IPS-11a (cell line): ENCODE measurements around the gene CCDC81.
"Not testable (repeated sequence)": the region's sequence is repeated elsewhere in the genome, so short reads cannot be mapped to it uniquely, and the experiment has no call there.

Experiments used
- H3K4me3 ChIP-seq: one replicate; pipeline ENCODE4 v1.5.1; 2013; ENCODE audit warnings: low read depth, low read length, control low read depth

Gene CCDC81

GRCh38 chr11:86386283-86386682 is 11.6 kb downstream of the CCDC81 start:
- no peak overlapping the region for H3K4me3 ChIP-seq

- no peak overlapping the region for H3K4me3 ChIP-seq
These were observed 12.1 kb downstream of the CCDC81 start for GRCh38 chr11:86386746-86387145.

GRCh38 chr11:86388198-86388597 is 13.5 kb downstream of the CCDC81 start:
- no peak overlapping the region for H3K4me3 ChIP-seq

- no peak overlapping the region for H3K4me3 ChIP-seq
These were observed 15.8 kb downstream of the CCDC81 start for GRCh38 chr11:86390487-86390886.

- no peak overlapping the region for H3K4me3 ChIP-seq
These were observed 20.4 kb downstream of the CCDC81 start for GRCh38 chr11:86395061-86395551.

GRCh38 chr11:86396396-86396795 is 21.7 kb downstream of the CCDC81 start:
- no peak overlapping the region for H3K4me3 ChIP-seq

GRCh38 chr11:86397351-86397750 is 22.7 kb downstream of the CCDC81 start:
- no peak overlapping the region for H3K4me3 ChIP-seq

GRCh38 chr11:86398106-86398505 is 23.4 kb downstream of the CCDC81 start:
- H3K4me3 ChIP-seq: no peak overlapping the region

- no peak overlapping the region for H3K4me3 ChIP-seq
These were observed 28.8 kb downstream of the CCDC81 start for GRCh38 chr11:86403458-86403857.

- no peak overlapping the region for H3K4me3 ChIP-seq
These were observed 34.2 kb downstream of the CCDC81 start for GRCh38 chr11:86408845-86409244.

GRCh38 chr11:86414032-86414431 is 39.3 kb downstream of the CCDC81 start:
- H3K4me3 ChIP-seq: no peak overlapping the region

- H3K4me3 ChIP-seq: no peak overlapping the region
These were observed 40.3 kb downstream of the CCDC81 start for GRCh38 chr11:86415026-86415425.

GRCh38 chr11:86416494-86416893 is 41.8 kb downstream of the CCDC81 start:
- H3K4me3 ChIP-seq: no peak overlapping the region

GRCh38 chr11:86416951-86417350 is 42.3 kb downstream of the CCDC81 start:
- not testable (repeated sequence) for H3K4me3 ChIP-seq

- no peak overlapping the region for H3K4me3 ChIP-seq
These were observed 43.4 kb downstream of the CCDC81 start for GRCh38 chr11:86418106-86418505.

- no peak overlapping the region for H3K4me3 ChIP-seq
These were observed 43.8 kb downstream of the CCDC81 start for GRCh38 chr11:86418513-86418912.

GRCh38 chr11:86418917-86419316 is 44.2 kb downstream of the CCDC81 start:
- no peak overlapping the region for H3K4me3 ChIP-seq

- no peak overlapping the region for H3K4me3 ChIP-seq
These were observed 47.3 kb downstream of the CCDC81 start for GRCh38 chr11:86421946-86422345.

GRCh38 chr11:86422371-86422770 is 47.7 kb downstream of the CCDC81 start:
- H3K4me3 ChIP-seq: no peak overlapping the region

- not testable (repeated sequence) for H3K4me3 ChIP-seq
These were observed 48.8 kb downstream of the CCDC81 start for GRCh38 chr11:86423488-86423887.

- no peak overlapping the region for H3K4me3 ChIP-seq
These were observed 52.8 kb downstream of the CCDC81 start for GRCh38 chr11:86427441-86427840.

GRCh38 chr11:86431258-86431657 is 56.6 kb downstream of the CCDC81 start:
- no peak overlapping the region for H3K4me3 ChIP-seq

- not testable (repeated sequence) for H3K4me3 ChIP-seq
These were observed 58.8 kb downstream of the CCDC81 start for GRCh38 chr11:86433361-86434095.
